Endothelial cell of umbilical vein (primary cell): Measurements from ENCODE around the gene CRTC2. TPM values are rescaled to one million over a fixed set of nuclear protein-coding genes. Genes with fewer than 3 reads are reported as not detected.
"Not testable (repeated sequence)": the region's sequence is repeated elsewhere in the genome, so short reads cannot be mapped to it uniquely, and the experiment has no call there.

Source experiments
- BruUV-seq: library from RNA; stranded (reverse); fragments of 400-500 nt; replicated peaks from 2 replicates; lab custom pipeline; 2021; lab: Mats Ljungman, UMichigan
- CTCF ChIA-PET: fragments of 300-600, 350-600 bp; sonication (Branson Sonifier 250); formaldehyde crosslinking; loops from one replicate; lab custom pipeline; 2021; ENCODE audit warnings: antibody characterized with exemption, inconsistent platforms; lab: Charles Lee
- POLR2A ChIA-PET: fragments of 300-600, 350-600 bp; sonication (Branson Sonifier 250); formaldehyde crosslinking; loops from one replicate; lab custom pipeline; 2021; ENCODE audit warnings: antibody characterized with exemption, inconsistent platforms; lab: Charles Lee
- DNase-seq: peaks from one replicate; pipeline ENCODE4 v3.0.0-alpha.2; 2011; ENCODE audit warnings: low read depth, low spot score
- FAIRE-seq: peaks from 2 replicates; lab custom pipeline; 2011; peaks lifted over from hg19 to GRCh38; lab: Jason Lieb, UNC
- H2AFZ ChIP-seq: 2 replicates; pipeline ENCODE4 v1.6.0; 2012; ENCODE audit warnings: low read depth, low read length, control low read depth, inconsistent platforms
- H3K27ac ChIP-seq: 2 replicates; pipeline ENCODE4 v1.5.1; 2011; ENCODE audit warnings: low read depth, mild to moderate bottlenecking, control low read depth, low read length, moderate library complexity; ENCODE audit not compliant: insufficient read depth
- H3K27me3 ChIP-seq, 2 experiments: 2 replicates each; pipeline versions ENCODE4 v1.6.0 to v1.6.1; 2011; ENCODE audit warnings: low read length in 2 of 2, mixed read lengths in 1 of 2; ENCODE audit not compliant: control insufficient read depth in 2 of 2, insufficient read depth in 2 of 2
- H3K36me3 ChIP-seq, 2 experiments: 2 replicates in 1 of 2; 3 replicates in 1 of 2; pipeline ENCODE4 v1.5.1; 2011; ENCODE audit warnings: low read length in 2 of 2, mild to moderate bottlenecking in 1 of 2, moderate library complexity in 1 of 2; ENCODE audit not compliant: control insufficient read depth in 2 of 2, insufficient read depth in 2 of 2; ENCODE audit errors: extremely low read depth in 1 of 2
- H3K4me1 ChIP-seq: 3 replicates; pipeline ENCODE4 v1.5.1; 2011; ENCODE audit warnings: mild to moderate bottlenecking, low read length; ENCODE audit not compliant: control insufficient read depth, insufficient read depth; ENCODE audit errors: extremely low read depth
- H3K4me2 ChIP-seq: 2 replicates; pipeline ENCODE4 v1.6.1; 2011; ENCODE audit warnings: low read length, control low read depth, mixed read lengths; ENCODE audit not compliant: insufficient read depth
- H3K4me3 ChIP-seq, 3 experiments: fragments of 200-600 bp in 1 of 3; sonication (generic), shearing (Covaris generic) in 1 of 3; replicated peaks in 1 of 3; 2 replicates each; pipeline ENCODE4 v1.5.1; 2011 to 2016; ENCODE audit warnings: control low read depth in 3 of 3, low read length in 3 of 3, mild to moderate bottlenecking in 2 of 3, inconsistent platforms in 1 of 3, low read depth in 1 of 3, moderate library complexity in 1 of 3; ENCODE audit not compliant: insufficient read depth in 1 of 3
- H3K79me2 ChIP-seq: 2 replicates; pipeline ENCODE4 v1.6.0; 2012; ENCODE audit warnings: low read length, inconsistent platforms; ENCODE audit not compliant: control insufficient read depth, insufficient read depth
- H3K9ac ChIP-seq: replicated peaks from 2 replicates; pipeline ENCODE3; 2011; ENCODE audit warnings: low read length, control low read depth; ENCODE audit not compliant: insufficient read depth; ENCODE audit errors: extremely low read depth
- H3K9me1 ChIP-seq: replicated peaks from 3 replicates; pipeline ENCODE4 v1.6.0; 2011; ENCODE audit warnings: mild to moderate bottlenecking, low read length; ENCODE audit not compliant: control insufficient read depth, insufficient read depth; ENCODE audit errors: extremely low read depth
- H3K9me3 ChIP-seq: replicated peaks from 2 replicates; pipeline ENCODE4 v1.5.1; 2012; ENCODE audit warnings: low read length, inconsistent platforms; ENCODE audit not compliant: control insufficient read depth, insufficient read depth
- H4K20me1 ChIP-seq: replicated peaks from 2 replicates; pipeline ENCODE3; 2011; ENCODE audit warnings: mild to moderate bottlenecking, low read length; ENCODE audit not compliant: control insufficient read depth, insufficient read depth; ENCODE audit errors: extremely low read depth
- EZH2 ChIP-seq: IDR thresholded peaks from 2 replicates; pipeline ENCODE4 v1.6.1; 2012; ENCODE audit warnings: borderline replicate concordance, low read depth, mild to moderate bottlenecking, moderate library complexity, low read length, inconsistent platforms; ENCODE audit not compliant: severe bottlenecking
- POLR2A ChIP-seq: IDR thresholded peaks from 2 replicates; pipeline ENCODE4 v1.6.1; 2012; ENCODE audit warnings: low read depth, mild to moderate bottlenecking, control low read depth, low read length
- dilution Hi-C: fragments of 300-500 bp; cut with MboI; formaldehyde crosslinking; loops from one replicate; pipeline ENCODE4 v1.15.0; 2019; ENCODE audit warnings: low sequenced_read_pairs; ENCODE audit not compliant: extremely low pct_ligation_motif_present
- intact Hi-C: fragments of 100-400 bp; cut with micrococcal nuclease; formaldehyde crosslinking; loops from one replicate; pipeline ENCODE4 v1.10.0; 2022
- polyA plus RNA-seq, 4 experiments: library from polyadenylated mRNA; depleted of rRNA in 3 of 4; stranded (reverse) in 3 of 4; unstranded in 1 of 4; fragments of >200 nt; gene quantifications; 2 replicates each; pipeline versions ENCODE4 v1.2.1 to v1.2.3, GENCODE V29; 2011 to 2012; ENCODE audit warnings: missing spikeins in 1 of 4
- total RNA-seq: library from RNA; stranded (reverse); gene quantifications from 2 replicates; pipeline ENCODE4 v1.2.3, GENCODE V29; 2021

The CRTC2 gene
- total and polyA plus RNA-seq, 2 donors (not counting 3 experiments of a cell fraction or from before 2014, with no cell fraction given): 40.2 to 42.2 TPM

GRCh38 chr1:153979091-153979490 is 20.7 kb upstream of the CRTC2 start:
- CTCF ChIA-PET: interaction anchor here (3.9 kb wide), 1 partner anchor 16 kb away, joined by 21 read pairs; the partner anchor contains the start of gene SLC39A1
- H4K20me1 ChIP-seq, H3K27ac ChIP-seq, DNase-seq, FAIRE-seq, H3K9ac ChIP-seq, BruUV-seq, H3K9me1 ChIP-seq, H3K9me3 ChIP-seq, H3K27me3 ChIP-seq, H2AFZ ChIP-seq, intact Hi-C loops, H3K4me1 ChIP-seq, H3K4me3 ChIP-seq, dilution Hi-C loops, POLR2A ChIA-PET, H3K4me2 ChIP-seq: not testable (repeated sequence)
- peaks cover 17% of the 10 kb centered on the region for H3K79me2 ChIP-seq
- H3K36me3 ChIP-seq: peaks cover 8 to 18% of the 10 kb centered on the region in 2 experiments

DNA sequence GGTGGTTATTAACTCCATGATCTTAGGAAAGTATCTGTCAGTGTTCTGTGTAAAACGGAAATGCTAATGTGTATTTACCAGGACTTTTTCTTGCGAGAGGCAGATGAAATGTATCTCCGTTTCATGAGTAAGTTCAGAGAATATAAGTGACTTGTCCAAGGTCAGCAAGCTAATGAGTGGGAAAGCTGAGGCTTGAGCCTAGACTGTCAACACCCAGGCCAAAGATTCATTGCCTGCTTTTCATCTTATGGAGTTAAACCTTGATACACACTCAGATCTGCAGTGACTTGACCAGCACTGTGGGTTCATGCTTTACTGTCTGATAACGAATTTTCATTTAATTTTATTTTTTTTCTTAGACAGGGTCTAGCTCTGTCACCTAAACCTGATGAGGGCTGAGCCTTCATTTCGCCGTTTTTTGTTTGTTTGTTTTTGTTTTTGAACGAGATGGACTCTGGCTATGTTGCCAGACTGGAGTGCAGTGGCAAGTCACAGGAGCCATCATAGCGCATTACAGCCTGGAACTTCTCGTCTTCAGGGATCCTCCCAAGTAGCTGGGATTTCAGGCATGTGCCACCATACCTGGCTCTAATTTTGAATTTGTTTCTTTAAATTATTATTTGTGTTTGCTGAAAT is 20.0 kb upstream of the CRTC2 start:
- BruUV-seq: no TSS peak
- FAIRE-seq (no peak), DNase-seq (no peak)
- H3K4me2 ChIP-seq: peak overlapping the region; percentile 53
- H3K9me3 ChIP-seq: no peaks in the 10 kb centered on the region
- H3K9me1 ChIP-seq: no peaks in the 10 kb centered on the region
- H3K79me2 ChIP-seq: peaks cover 17% of the 10 kb centered on the region
- H3K36me3 ChIP-seq: peaks cover 8 to 23% of the 10 kb centered on the region in 2 experiments
- intact Hi-C loops: no loop called here
- peaks cover 10% of the 10 kb centered on the region for H3K4me1 ChIP-seq
- no peak overlapping the region for H3K27ac ChIP-seq
- ChIA-PET CTCF (interaction anchor here (0.8 to 3.9 kb wide), 9 partner anchors 8 to 180 kb away, joined by 3 to 21 read pairs (median 8); partner anchors contain the start of genes CREB3L4, DENND4B, RAB13 and RPS27), POLR2A (interaction anchor here (1.5 kb wide), 1 partner anchor 11 kb away, joined by 12 read pairs; the partner anchor contains the start of gene CREB3L4)
- TF ChIP-seq POLR2A (no peak), EZH2 (no peak)
- H3K27me3 ChIP-seq: no peaks in the 10 kb centered on the region
- dilution Hi-C loops: no loop called here
- H2AFZ ChIP-seq: peak overlapping the region; percentile 83
- H3K4me3 ChIP-seq: peak overlapping the region in 2 of 3 experiments; percentile 70 to 91
- no peak overlapping the region for H3K9ac ChIP-seq
- H4K20me1 ChIP-seq: no peaks in the 10 kb centered on the region
